ENCODE results near the gene UNC13A. TPM values are rescaled to one million over a fixed set of nuclear protein-coding genes. Genes with fewer than 3 reads are reported as not detected.
A peak's percentile ranks its signal among the peaks of the same experiment; 100 is the strongest.

The UNC13A gene
- total RNA-seq, 1 experiment from 2014 or later: 0.21 TPM

DNA sequence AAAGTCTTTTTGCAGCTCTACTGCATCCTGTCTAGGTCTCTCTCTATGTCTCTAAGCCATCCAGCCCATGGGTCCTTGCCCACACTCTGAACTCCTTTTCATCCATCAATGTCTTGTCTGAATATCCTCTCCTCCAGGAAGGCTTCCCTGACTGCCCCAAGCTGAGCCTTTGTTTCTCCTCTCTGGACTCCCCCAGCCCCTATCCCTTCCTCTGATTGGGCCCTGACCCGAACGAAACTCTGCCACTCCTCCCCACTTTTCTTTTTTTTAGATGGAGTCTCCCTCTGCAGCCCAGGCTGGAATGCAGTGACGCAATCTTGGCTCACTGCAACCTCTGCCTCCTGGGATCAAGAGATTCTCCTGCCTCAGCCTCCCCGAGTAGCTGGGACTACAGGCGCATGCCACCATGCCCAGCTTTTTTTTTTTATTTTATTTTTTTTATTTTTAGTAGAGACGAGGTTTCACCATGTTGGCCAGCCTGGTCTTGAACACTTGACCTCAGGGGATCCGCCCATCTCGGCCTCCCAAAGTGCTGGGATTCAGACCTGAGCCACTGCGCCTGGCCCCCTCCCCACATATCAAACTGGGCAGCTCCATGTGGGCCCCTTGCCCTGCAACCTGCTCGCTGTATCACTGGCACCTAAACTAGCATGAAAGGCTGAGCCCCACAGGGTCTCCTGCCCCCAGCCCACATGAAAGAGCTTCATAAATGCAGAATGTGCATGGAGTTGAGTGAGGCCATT, 870 bp upstream of the UNC13A start:
- Mint-ChIP-seq H3K4me1 (ENCODE audit: insufficient read depth, unreplicated experiment) (peaks cover 12% of the 10 kb centered on the region), H3K27ac (ENCODE audit: low read depth, unreplicated experiment) (peak overlapping the region; percentile 22), H3K27me3 (ENCODE audit: insufficient read depth, unreplicated experiment) (peaks cover 26% of the 10 kb centered on the region), H3K36me3 (ENCODE audit: insufficient read depth, unreplicated experiment) (no peaks in the 10 kb centered on the region), H3K9me3 (ENCODE audit: unreplicated experiment) (no peaks in the 10 kb centered on the region), H3K4me3 (ENCODE audit: unreplicated experiment) (no peak overlapping the region)
- ChIA-PET CTCF (no interaction called here), POLR2A (no interaction called here)
- intact Hi-C loops (cut with micrococcal nuclease): no loop called here
- TF ChIP-seq, protein P1, sequence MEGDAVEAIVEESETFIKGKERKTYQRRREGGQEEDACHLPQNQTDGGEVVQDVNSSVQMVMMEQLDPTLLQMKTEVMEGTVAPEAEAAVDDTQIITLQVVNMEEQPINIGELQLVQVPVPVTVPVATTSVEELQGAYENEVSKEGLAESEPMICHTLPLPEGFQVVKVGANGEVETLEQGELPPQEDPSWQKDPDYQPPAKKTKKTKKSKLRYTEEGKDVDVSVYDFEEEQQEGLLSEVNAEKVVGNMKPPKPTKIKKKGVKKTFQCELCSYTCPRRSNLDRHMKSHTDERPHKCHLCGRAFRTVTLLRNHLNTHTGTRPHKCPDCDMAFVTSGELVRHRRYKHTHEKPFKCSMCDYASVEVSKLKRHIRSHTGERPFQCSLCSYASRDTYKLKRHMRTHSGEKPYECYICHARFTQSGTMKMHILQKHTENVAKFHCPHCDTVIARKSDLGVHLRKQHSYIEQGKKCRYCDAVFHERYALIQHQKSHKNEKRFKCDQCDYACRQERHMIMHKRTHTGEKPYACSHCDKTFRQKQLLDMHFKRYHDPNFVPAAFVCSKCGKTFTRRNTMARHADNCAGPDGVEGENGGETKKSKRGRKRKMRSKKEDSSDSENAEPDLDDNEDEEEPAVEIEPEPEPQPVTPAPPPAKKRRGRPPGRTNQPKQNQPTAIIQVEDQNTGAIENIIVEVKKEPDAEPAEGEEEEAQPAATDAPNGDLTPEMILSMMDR (IDR thresholded peaks at IDR 0.05; ENCODE audit: unreplicated experiment): no peak
- no peak for DNase-seq (ENCODE audit: unreplicated experiment)
- no TSS peak for BruUV-seq (replicated peaks)

DNA sequence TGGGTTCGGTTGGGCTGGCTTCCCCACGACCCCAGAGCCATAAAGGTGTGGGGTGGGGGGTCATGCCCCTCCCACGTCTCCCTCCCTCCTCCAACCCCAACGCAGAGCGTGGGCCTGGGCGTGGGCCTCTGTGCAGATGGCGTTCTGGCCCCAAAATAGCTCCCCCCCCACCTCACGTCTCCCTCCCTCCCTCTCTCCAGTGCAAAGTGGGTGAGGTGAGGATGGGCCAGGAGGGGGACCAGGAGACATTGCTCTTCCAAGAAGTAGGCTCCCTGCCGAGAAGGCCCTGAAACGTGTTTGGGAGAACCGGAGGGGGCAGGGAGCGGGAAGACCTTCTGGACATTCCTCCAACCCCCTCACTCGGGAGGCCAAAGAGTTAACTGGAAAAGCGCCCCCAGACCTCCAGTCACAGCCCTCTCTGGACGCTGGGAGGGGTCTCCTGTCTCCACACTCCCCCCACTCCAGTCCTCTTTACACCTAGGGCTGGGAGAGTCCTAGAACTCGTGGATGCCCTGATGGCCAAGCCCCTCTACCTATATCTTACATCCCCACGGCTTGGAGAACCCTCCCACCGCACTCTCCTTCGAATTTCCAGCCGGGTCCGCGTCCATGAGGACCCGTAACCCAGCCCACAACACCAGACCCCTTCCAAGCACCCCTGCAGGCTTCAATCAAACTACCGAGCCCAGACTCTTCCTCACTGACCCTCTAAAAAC, 855 bp downstream of the UNC13A start:
- ChIA-PET POLR2A (no interaction called here), CTCF (interaction anchor here (0.5 to 0.7 kb wide), 2 partner anchors 80 to 505 kb away, joined by 3 to 4 read pairs; no protein-coding TSS in a partner anchor)
- peak overlapping the region; percentile 14 for H3K27ac Mint-ChIP-seq (ENCODE audit: low read depth, unreplicated experiment)

DNA sequence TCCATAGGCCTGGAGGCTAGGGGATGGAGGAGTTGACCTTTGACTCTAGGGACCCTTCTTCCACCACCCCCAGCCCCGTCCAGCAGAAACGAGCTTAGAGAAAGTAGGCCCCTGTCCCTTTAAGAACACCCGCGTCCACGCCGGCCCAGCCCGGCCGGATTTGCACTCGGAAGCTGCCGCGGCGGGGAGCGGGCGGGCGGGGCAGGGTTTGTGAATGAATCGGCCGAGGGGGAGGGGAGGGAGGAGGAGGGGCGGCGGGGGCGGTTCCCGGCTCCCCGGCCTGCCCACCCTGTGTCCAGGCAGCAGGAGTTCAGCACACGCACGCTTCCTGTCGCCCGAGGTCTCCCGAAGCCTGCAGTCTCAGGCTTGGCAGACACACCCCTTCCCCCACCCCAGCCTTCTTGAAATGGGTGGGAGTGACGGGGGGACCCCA, 1.5 kb downstream of the UNC13A start:
- ChIA-PET CTCF (no interaction called here), POLR2A (no interaction called here)
- peaks cover 22% of the 10 kb centered on the region for H3K27me3 Mint-ChIP-seq (ENCODE audit: insufficient read depth, unreplicated experiment)
- BruUV-seq (replicated peaks): no TSS peak
- H3K9me3 Mint-ChIP-seq (ENCODE audit: unreplicated experiment): no peaks in the 10 kb centered on the region
- peaks cover 12% of the 10 kb centered on the region for H3K4me1 Mint-ChIP-seq (ENCODE audit: insufficient read depth, unreplicated experiment)
- H3K27ac Mint-ChIP-seq (ENCODE audit: low read depth, unreplicated experiment): no peak overlapping the region
- peak overlapping the region; percentile 28 for H3K4me3 Mint-ChIP-seq (ENCODE audit: unreplicated experiment)
- DNase-seq (ENCODE audit: unreplicated experiment): peak; percentile 44
- TF ChIP-seq, protein P1 (IDR thresholded peaks at IDR 0.05; ENCODE audit: unreplicated experiment): no peak
- H3K36me3 Mint-ChIP-seq (ENCODE audit: insufficient read depth, unreplicated experiment): no peaks in the 10 kb centered on the region
- intact Hi-C loops (cut with micrococcal nuclease): no loop called here

More for the DNA sequence above, 855 bp downstream of the UNC13A start:
- TF ChIP-seq, protein P1 (IDR thresholded peaks at IDR 0.05; ENCODE audit: unreplicated experiment): no peak
- H3K4me1 Mint-ChIP-seq (ENCODE audit: insufficient read depth, unreplicated experiment): peaks cover 12% of the 10 kb centered on the region
- peak overlapping the region; percentile 35 for H3K4me3 Mint-ChIP-seq (ENCODE audit: unreplicated experiment)
- peaks cover 22% of the 10 kb centered on the region for H3K27me3 Mint-ChIP-seq (ENCODE audit: insufficient read depth, unreplicated experiment)
- no peaks in the 10 kb centered on the region for H3K36me3 Mint-ChIP-seq (ENCODE audit: insufficient read depth, unreplicated experiment)
- intact Hi-C loops (cut with micrococcal nuclease): no loop called here
- no peak for DNase-seq (ENCODE audit: unreplicated experiment)
- no peaks in the 10 kb centered on the region for H3K9me3 Mint-ChIP-seq (ENCODE audit: unreplicated experiment)
- no TSS peak for BruUV-seq (replicated peaks)

DNA sequence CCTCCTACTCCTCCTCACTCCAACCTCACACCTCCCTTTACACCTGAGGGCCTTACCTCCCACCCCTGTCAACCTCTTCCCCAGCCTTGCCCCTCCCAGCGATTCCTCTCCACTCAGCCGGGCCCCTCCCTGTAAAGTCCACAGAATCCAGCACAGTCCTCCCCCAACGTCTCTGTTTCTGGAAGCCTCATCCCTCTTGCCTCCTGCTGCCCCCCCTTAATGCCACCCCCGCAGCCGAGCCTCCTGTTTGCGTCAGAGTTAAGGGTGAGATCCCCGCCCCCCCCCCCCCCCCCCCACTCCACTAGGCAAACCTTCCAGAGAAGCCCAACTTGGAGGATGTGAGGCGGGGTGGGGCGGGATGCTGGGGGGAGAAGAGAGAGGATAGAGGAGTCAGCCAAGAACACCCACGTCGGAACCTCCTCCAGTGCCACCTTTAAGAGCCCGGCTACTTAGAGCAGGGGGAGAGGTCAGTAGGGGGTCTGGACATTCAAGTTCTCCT, 2.1 kb downstream of the UNC13A start:
- CTCF ChIA-PET: no interaction called here

More for the DNA sequence above, 2.1 kb downstream of the UNC13A start:
- intact Hi-C loops (cut with micrococcal nuclease): no loop called here
- H3K27ac Mint-ChIP-seq (ENCODE audit: low read depth, unreplicated experiment): no peak overlapping the region
- H3K36me3 Mint-ChIP-seq (ENCODE audit: insufficient read depth, unreplicated experiment): no peaks in the 10 kb centered on the region
- no TSS peak for BruUV-seq (replicated peaks)
- no peaks in the 10 kb centered on the region for H3K9me3 Mint-ChIP-seq (ENCODE audit: unreplicated experiment)
- POLR2A ChIA-PET: no interaction called here
- peaks cover 28% of the 10 kb centered on the region for H3K27me3 Mint-ChIP-seq (ENCODE audit: insufficient read depth, unreplicated experiment)
- H3K4me3 Mint-ChIP-seq (ENCODE audit: unreplicated experiment): peak overlapping the region; percentile 28
- TF ChIP-seq, protein P1 (IDR thresholded peaks at IDR 0.05; ENCODE audit: unreplicated experiment): no peak
- DNase-seq (ENCODE audit: unreplicated experiment): peak; percentile 34
- peaks cover 12% of the 10 kb centered on the region for H3K4me1 Mint-ChIP-seq (ENCODE audit: insufficient read depth, unreplicated experiment)
